Keratinocyte (primary cell): ENCODE measurements around the gene IGFBP1.

Experiments
- CTCF ChIP-seq, 3 experiments: IDR thresholded peaks in 1 of 3; conservative IDR thresholded peaks in 1 of 3; optimal IDR thresholded peaks in 1 of 3; 2 replicates in 2 of 3; 3 replicates in 1 of 3; pipeline versions ENCODE3 to v1.5.1; 2011; ENCODE audit warnings: low read length in 3 of 3, mild to moderate bottlenecking in 3 of 3, moderate library complexity in 2 of 3, control low read depth in 1 of 3, inconsistent platforms in 1 of 3; ENCODE audit not compliant: insufficient read depth in 2 of 3; ENCODE audit errors: extremely low read depth in 1 of 3
- EZH2 ChIP-seq: IDR thresholded peaks from one replicate; pipeline ENCODE4 v1.6.1; 2012; ENCODE audit warnings: inconsistent platforms, mild to moderate bottlenecking, low read length, moderate library complexity

- no peak for TF ChIP-seq CTCF (optimal IDR thresholded peaks at IDR 0.05 in 1 of 3, IDR thresholded peaks at IDR 0.05 in 1 of 3, conservative IDR thresholded peaks at IDR 0.05 in 1 of 3; ENCODE audit: extremely low read depth in 1 of 3, insufficient read depth in 2 of 3, low read length in 3 of 3)
- no peak for TF ChIP-seq EZH2
Measured at GRCh38 chr7:45910855-45911254, 22.6 kb downstream of the IGFBP1 start.
